HS-5 (cell line): Measurements from ENCODE around the gene MMP26.

Experiments used
- DNase-seq: peaks from one replicate; pipeline ENCODE4 v3.0.0-alpha.2; 2012; ENCODE audit warnings: low read depth

The MMP26 gene

DNA sequence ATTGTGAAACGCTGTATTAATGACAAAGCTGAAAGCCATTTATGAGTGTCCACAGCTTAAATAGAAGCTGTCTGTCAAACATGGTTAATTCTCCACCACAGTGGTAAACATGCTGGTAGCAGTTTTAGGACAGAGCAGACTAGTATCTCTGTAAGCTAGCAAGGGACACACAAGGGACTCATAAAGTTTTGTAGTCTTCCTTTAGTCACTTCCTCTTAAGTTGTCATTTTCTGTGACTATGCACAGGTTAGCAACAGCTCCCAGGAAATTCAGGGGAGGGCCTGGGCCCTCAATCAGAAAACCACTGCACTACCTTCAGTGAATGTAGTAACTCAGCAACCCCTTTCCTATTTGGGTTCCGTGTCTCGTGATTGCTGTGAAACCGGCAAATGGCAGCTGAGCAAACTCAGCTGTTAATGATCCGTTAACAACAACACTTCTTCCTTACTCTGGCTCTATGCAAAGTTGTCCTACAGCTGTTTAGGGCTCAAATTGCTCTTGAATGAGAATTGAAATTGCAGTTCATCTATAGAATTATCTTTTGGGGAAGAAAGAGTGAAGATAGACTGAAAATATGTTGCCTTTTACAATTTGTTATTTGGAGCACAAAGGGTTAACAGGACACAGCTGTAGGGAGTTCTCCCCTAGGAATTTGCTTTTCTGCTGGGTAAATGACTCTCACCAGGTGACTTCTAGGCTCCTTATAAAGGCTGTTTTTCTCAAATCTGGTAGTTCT lies at the start of gene MMP26:
Gene MMP26, plus strand, starts transcription at position 731 of the 736 bp plus-strand sequence.
- no peak for DNase-seq

- DNase-seq, result no peak
Observed at GRCh38 chr11:4658629-4659445, 45.7 kb upstream of the MMP26 start.

- DNase-seq, result no peak
Observed at GRCh38 chr11:4662876-4663275, 41.7 kb upstream of the MMP26 start.

DNA sequence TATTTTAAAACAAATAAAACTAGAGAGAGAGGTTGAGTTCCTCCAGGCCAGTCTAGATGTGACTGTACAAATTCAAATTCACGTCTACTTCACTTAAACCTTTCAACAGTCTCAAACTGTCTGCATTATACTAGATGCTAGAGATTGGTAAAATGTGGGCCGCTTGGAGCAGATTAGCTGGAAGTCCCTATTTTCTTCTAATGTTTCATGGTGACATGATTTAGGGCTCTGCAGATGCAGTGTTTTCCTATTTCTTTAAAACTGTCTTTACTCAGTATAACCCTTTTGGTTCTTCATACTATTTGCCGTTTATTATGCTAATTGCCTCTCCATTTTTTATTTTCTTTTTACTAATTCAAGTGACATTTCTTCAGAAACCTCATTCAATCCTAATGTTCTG lies 40.4 kb upstream of the MMP26 start:
- DNase-seq, result no peak

DNA sequence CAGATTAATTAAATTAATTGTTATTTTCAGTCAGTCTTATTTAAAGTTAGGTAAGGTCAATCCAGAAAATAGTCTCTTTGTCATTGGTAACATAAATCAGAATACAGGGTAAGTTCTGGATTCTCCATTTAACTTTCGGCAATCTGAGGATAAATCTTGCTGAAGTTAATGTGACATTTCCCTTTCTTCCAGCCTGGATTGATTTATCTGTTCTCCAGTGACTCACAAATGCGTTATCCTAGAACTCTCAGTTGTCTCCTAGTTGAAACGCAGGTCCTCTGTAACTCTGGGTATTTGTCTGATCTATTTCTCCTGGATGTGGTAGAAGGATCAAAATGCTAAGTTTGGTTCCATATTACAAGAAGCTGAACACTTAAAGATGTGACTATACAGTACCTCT lies 39.8 kb upstream of the MMP26 start:
- DNase-seq, result no peak

DNA sequence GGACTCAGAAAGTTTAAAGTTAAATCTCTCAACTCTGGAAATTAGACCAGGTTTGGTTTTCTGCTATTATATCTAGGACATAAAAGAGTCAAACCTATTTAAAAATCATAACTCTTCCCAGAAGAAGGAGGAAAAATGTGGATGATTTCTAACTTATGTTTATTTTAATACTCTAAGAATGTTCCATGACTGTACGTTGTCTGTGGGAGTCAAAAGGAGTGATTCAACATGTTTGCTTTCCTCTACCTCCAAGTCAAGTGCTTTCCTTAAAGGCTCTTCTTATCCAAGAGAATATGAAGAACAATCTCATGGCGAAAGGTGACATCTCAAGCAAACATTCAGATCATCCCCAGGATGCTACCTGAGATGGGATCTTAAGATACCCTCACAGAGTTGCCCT lies 39.2 kb upstream of the MMP26 start:
- DNase-seq, result no peak

GRCh38 chr11:4671741-4672140 lies 32.8 kb upstream of the MMP26 start:
- DNase-seq, result no peak

- DNase-seq, result peak; percentile 37
Observed at GRCh38 chr11:4672470-4672869, 32.1 kb upstream of the MMP26 start.

DNA sequence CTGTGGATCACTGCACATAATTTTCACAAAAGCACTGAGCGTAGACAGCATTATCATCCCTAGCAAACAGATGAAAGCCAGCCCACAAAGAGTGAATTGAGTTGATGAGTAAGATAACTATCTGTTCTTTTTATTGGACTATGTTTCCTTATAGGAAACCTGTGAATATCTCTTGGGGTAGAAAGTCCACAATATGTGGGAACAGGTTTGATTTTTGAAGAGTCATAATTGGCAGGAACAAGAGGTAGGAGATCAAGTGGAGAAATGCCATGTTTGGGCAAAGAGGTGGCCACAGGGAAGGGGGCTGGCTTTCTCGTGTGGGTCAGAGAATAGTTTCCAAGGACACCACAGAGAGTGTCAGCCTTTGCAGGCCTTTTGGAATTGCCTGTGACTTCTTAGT lies 30.8 kb upstream of the MMP26 start:
- DNase-seq, result no peak

GRCh38 chr11:4677948-4678347 lies 26.6 kb upstream of the MMP26 start:
- no peak for DNase-seq

GRCh38 chr11:4680341-4680740 lies 24.2 kb upstream of the MMP26 start:
- DNase-seq, result no peak

GRCh38 chr11:4682623-4683419 lies 21.8 kb upstream of the MMP26 start:
- peak; percentile 29 for DNase-seq

DNA sequence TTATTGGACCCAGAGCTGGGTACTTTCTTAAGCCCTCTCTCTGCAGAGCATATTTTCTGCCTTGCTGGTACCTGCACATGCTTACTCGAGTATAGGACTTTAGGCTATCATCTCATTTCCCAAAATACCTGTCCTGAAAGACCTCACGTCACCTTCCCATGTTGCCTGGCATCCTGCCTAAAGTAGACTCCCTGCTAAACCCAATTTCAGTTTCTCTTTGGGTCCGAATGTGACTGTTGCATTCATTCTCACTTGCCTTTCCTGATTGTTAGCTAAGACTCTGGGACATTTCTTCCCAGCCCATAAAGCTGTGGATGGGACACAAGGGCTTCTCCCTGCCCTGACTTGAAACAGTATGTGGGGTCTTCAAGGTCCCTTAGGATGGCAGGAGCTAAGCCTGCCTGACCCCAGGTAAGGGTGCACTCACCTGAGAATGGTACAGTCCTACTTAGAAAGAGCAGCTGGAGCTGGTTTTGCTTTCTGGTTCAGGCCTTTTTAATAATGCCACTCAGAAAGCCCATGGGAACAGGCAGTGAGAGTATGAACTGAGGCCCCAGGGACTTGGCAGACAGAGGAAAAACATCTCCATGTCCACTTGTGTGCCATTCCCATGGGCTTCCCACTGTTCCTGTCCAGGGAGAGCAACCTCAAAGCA lies 19.8 kb upstream of the MMP26 start:
- DNase-seq, result no peak

DNA sequence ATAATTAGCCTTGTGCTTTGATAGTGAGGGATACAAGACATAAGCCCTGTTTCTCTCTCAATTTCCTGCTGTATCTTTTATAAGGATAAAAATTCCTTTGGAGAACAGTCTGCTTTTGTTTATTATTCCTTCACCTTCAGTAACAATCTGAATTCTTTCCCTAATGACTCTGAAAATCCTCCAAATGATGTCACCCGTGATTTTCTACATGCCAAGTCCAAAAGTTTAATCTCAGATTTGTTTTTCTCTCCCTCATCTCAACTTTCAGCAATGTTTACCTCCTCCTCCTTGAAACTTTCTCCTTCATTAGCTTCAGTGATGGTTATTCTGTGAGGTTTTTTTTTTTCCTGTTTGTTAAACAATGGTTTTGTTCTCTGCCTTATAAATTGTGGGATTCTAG lies 9.1 kb upstream of the MMP26 start:
- DNase-seq, result no peak

GRCh38 chr11:4697585-4697984 lies 7.0 kb upstream of the MMP26 start, which contains the start of gene OR51E2:
Gene OR51E2, minus strand, starts transcription at chr11:4697853. Its CDS starts 15,142 bp downstream, at chr11:4682711.
- DNase-seq, result no peak

DNA sequence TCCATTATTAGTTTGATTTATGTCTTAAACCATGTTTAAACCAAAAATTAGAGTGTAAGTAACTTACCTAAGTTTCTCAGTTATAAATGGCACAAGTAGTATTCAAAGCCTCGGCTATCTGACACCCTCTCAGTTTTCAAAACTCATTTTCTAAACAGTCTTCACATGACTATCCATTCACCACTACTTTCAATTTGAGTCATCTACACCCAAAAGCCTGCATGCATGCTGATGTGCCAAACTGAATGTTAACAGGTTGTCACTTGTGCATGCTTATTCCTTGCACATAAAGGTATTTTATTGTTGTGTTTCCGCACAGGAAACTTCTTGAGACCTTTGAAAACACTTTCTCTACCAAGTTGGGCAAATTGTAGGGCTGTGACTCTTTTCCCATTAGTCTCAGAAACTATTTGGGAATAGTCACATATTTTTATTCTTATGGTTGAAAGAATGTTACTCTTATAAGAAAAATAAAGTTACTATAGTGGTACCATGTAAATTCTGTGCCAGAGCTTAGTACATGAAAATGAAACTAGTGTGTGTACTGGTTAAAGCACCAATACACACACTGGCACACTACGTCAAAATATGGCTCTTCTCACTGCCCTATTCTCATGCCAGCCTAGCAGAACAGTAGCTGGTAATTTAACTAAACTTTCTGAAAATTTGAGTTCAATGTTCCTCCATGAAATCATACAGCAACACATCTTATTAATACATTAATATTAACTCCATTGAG lies 4.7 kb upstream of the MMP26 start:
- DNase-seq, result no peak

GRCh38 chr11:4700436-4700820 lies 4.2 kb upstream of the MMP26 start:
- no peak for DNase-seq

GRCh38 chr11:4704790-4705334 lies 278 bp downstream of the MMP26 start:
- DNase-seq, result no peak

DNA sequence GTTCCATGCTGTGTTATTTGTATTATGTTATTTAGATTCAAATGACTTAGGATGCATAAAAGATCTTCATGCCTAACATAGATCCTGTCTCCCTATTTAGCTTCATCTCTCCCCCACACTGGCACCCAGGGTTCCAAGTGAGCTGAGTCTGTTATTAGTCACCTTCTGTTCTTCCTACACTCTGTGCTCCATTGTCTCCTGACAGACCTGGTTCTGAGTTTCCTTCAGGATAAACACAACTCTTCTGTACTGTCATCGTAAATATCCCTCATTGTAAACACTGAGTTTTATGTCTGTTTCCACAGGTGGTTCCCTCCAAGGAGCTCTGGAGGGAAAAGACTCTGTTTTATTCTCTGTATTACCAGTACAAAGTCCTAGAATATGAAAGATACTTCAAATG lies 8.7 kb downstream of the MMP26 start:
- no peak for DNase-seq

DNA sequence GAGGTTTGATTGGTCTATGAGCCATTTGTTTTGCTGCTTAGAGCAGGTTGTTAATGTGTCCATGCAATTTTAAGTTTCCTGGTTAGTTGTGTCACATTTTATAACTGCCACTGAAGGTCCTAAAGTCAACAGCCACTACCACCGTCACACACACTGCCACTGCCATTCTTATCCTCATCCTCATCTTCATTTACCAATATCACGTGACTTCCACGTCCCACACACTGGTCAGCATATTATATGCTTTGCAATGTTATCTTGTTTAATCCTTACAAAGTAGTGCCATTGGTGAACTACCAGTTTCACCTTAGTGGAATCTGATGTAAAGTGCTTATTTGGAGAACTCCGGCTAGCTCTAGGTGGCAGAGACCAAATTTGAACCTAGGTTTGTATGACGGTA lies 9.7 kb downstream of the MMP26 start:
- DNase-seq, result no peak
